BJ (cell line): ENCODE measurements around the gene RPP40. TPM values are rescaled to one million over a fixed set of nuclear protein-coding genes. Genes with fewer than 3 reads are reported as not detected.

Experiments
- CTCF ChIA-PET: fragments of 350-600 bp; formaldehyde crosslinking; extraction: SDS; loops from one replicate; lab custom pipeline; 2021; ENCODE audit warnings: antibody characterized with exemption, inconsistent platforms; lab: Yijun Ruan, JAX
- POLR2A ChIA-PET: fragments of 300-600 bp; sonication (Branson Sonifier 250); formaldehyde crosslinking; extraction: SDS; loops from one replicate; lab custom pipeline; 2021; ENCODE audit warnings: antibody characterized with exemption; lab: Charles Lee
- DNase-seq: peaks from one replicate; pipeline ENCODE4 v3.0.0-alpha.2; 2011; ENCODE audit warnings: low read depth
- H3K27me3 ChIP-seq: 2 replicates; pipeline ENCODE4 v1.6.0; 2011; ENCODE audit warnings: low read length; ENCODE audit not compliant: control insufficient read depth, insufficient read depth
- H3K36me3 ChIP-seq: 2 replicates; pipeline ENCODE4 v1.5.1; 2011; ENCODE audit warnings: low read length; ENCODE audit not compliant: control insufficient read depth, insufficient read depth
- H3K4me3 ChIP-seq: 2 replicates; pipeline ENCODE4 v1.5.1; 2011; ENCODE audit warnings: low read depth, mild to moderate bottlenecking, control low read depth, low read length
- CTCF ChIP-seq: IDR thresholded peaks from 2 replicates; pipeline ENCODE4 v1.5.1; 2011; ENCODE audit warnings: low read depth, mild to moderate bottlenecking, control low read depth, inconsistent platforms, low read length, moderate library complexity; ENCODE audit not compliant: insufficient read depth
- polyA plus RNA-seq: library from polyadenylated mRNA; depleted of rRNA; stranded (reverse); fragments of >200 nt; gene quantifications from 2 replicates; pipeline ENCODE4 v1.2.3, GENCODE V29; 2011

RPP40 gene
- polyA plus RNA-seq, 1 experiment: 5.6 TPM

GRCh38 chr6:5045416-5045815 lies 41.6 kb upstream of the RPP40 start:
- no peak for DNase-seq
- Histone ChIP-seq H3K4me3 (no peak overlapping the region), H3K36me3 (no peaks in the 10 kb centered on the region), H3K27me3 (no peaks in the 10 kb centered on the region)
- no peak for TF ChIP-seq CTCF
- ChIA-PET CTCF (interaction anchor here (0.9 to 1.6 kb wide), 4 partner anchors 9 to 98 kb away, joined by 3 to 5 read pairs (median 4); no protein-coding TSS in a partner anchor), POLR2A (no interaction called here)

GRCh38 chr6:5044866-5045265 lies 41.0 kb upstream of the RPP40 start:
- Histone ChIP-seq H3K36me3 (no peaks in the 10 kb centered on the region), H3K27me3 (no peaks in the 10 kb centered on the region), H3K4me3 (no peak overlapping the region)
- TF ChIP-seq CTCF: no peak
- ChIA-PET CTCF (interaction anchor here (1.0 to 1.6 kb wide), 2 partner anchors 9 to 14 kb away, joined by 3 to 5 read pairs; no protein-coding TSS in a partner anchor), POLR2A (no interaction called here)
- no peak for DNase-seq

GRCh38 chr6:5042436-5042835 lies 38.6 kb upstream of the RPP40 start:
- no peaks in the 10 kb centered on the region for H3K27me3 ChIP-seq
- ChIA-PET CTCF (no interaction called here), POLR2A (no interaction called here)
- no peak overlapping the region for H3K4me3 ChIP-seq
- no peak for DNase-seq
- H3K36me3 ChIP-seq: no peaks in the 10 kb centered on the region
- no peak for TF ChIP-seq CTCF

GRCh38 chr6:5041955-5042354 lies 38.1 kb upstream of the RPP40 start:
- no peaks in the 10 kb centered on the region for H3K27me3 ChIP-seq
- H3K4me3 ChIP-seq: no peak overlapping the region
- no peaks in the 10 kb centered on the region for H3K36me3 ChIP-seq
- DNase-seq: no peak
- CTCF ChIA-PET: interaction anchor here (2.1 kb wide), 1 partner anchor 11 kb away, joined by 8 read pairs; no protein-coding TSS in a partner anchor
- TF ChIP-seq CTCF: no peak
- POLR2A ChIA-PET: no interaction called here

GRCh38 chr6:5036269-5036668 lies 32.4 kb upstream of the RPP40 start:
- TF ChIP-seq CTCF: peak; percentile 11; the same call in 1 of the 2 replicates
- H3K27me3 ChIP-seq: no peaks in the 10 kb centered on the region
- ChIA-PET CTCF (interaction anchor here (1.2 kb wide), 1 partner anchor 9 kb away, joined by 3 read pairs; no protein-coding TSS in a partner anchor), POLR2A (no interaction called here)
- DNase-seq: no peak
- no peaks in the 10 kb centered on the region for H3K36me3 ChIP-seq
- no peak overlapping the region for H3K4me3 ChIP-seq
